ENCODE measurements around the gene RAI14.

Gene RAI14

GRCh38 chr5:34817558-34818351 lies 161.6 kb downstream of the RAI14 start:
- CTCF ChIA-PET, result interaction anchor here (1.0 to 2.2 kb wide), 3 partner anchors 9 to 11 kb away, joined by 3 to 10 read pairs (median 3); no protein-coding TSS in a partner anchor
- no peak for TF ChIP-seq CTCF (IDR thresholded peaks at IDR 0.05; ENCODE audit: control extremely low read depth, extremely low read depth, low read depth, missing control alignments)
- POLR2A ChIA-PET, result no interaction called here
- no peak for DNase-seq (ENCODE audit: extremely low spot score)

- CTCF ChIA-PET, result interaction anchor here (2.2 kb wide), 1 partner anchor 10 kb away, joined by 10 read pairs; no protein-coding TSS in a partner anchor
- no peak for TF ChIP-seq CTCF (IDR thresholded peaks at IDR 0.05; ENCODE audit: control extremely low read depth, extremely low read depth, low read depth, missing control alignments)
- no peak for DNase-seq (ENCODE audit: extremely low spot score)
- POLR2A ChIA-PET, result no interaction called here
Observed at GRCh38 chr5:34818717-34819116, 162.6 kb downstream of the RAI14 start.

DNA sequence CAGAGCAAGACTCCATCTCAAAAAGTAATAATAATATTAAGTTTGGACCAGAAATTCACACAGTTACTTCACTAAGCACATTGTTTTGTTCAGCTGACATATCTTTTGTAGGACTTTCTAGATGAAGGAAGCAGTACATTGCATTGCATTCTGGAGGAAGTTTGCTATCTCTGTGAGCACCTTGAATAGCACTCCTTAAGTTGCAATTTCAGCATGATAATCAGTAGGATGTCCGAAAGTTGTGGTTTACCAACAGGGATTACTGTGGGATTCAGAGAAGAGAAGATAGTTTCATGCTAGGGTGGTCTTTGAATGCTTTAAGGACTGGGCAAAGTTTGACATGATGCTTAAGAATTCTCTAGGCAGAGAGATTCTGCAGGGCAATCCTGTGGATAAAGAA lies 164.5 kb downstream of the RAI14 start:
- ChIA-PET CTCF (interaction anchor here (2.4 kb wide), 1 partner anchor 14 kb away, joined by 5 read pairs; no protein-coding TSS in a partner anchor), POLR2A (no interaction called here)
- DNase-seq (ENCODE audit: extremely low spot score), result no peak
- TF ChIP-seq CTCF (IDR thresholded peaks at IDR 0.05; ENCODE audit: control extremely low read depth, extremely low read depth, low read depth, missing control alignments), result no peak

DNA sequence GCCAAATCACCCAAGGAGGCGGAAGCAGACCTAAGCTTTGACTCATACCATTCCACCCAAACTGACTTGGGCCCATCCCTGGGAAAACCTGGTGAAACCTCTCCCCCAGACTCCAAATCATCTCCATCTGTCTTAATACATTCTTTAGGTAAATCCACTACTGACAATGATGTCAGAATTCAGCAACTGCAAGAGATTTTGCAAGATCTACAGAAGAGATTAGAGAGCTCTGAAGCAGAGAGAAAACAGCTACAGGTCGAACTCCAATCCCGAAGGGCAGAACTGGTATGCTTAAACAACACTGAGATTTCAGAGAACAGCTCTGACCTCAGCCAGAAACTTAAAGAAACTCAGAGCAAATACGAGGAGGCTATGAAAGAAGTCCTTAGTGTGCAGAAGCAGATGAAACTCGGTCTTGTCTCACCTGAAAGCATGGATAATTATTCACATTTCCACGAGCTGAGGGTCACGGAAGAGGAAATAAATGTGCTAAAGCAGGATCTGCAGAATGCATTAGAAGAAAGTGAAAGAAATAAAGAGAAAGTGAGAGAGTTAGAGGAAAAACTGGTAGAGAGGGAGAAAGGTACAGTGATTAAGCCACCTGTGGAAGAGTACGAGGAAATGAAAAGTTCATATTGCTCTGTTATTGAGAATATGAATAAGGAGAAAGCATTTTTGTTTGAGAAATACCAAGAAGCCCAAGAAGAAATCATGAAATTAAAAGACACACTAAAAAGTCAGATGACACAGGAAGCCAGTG lies 167.0 kb downstream of the RAI14 start:
- TF ChIP-seq CTCF (IDR thresholded peaks at IDR 0.05; ENCODE audit: control extremely low read depth, extremely low read depth, low read depth, missing control alignments), result no peak
- CTCF ChIA-PET, result interaction anchor here (0.9 to 2.4 kb wide), 8 partner anchors 9 to 197 kb away, joined by 3 to 6 read pairs (median 4); no protein-coding TSS in a partner anchor

GRCh38 chr5:34826347-34826746 lies 170.2 kb downstream of the RAI14 start:
- no peak for TF ChIP-seq CTCF (IDR thresholded peaks at IDR 0.05; ENCODE audit: control extremely low read depth, extremely low read depth, low read depth, missing control alignments)
- CTCF ChIA-PET, result interaction anchor here (1.3 to 3.8 kb wide), 2 partner anchors 10 to 21 kb away, joined by 3 to 22 read pairs; no protein-coding TSS in a partner anchor
- POLR2A ChIA-PET, result no interaction called here
- DNase-seq (ENCODE audit: extremely low spot score), result no peak

More for the DNA sequence above, 167.0 kb downstream of the RAI14 start:
- no peak for DNase-seq (ENCODE audit: extremely low spot score)
- POLR2A ChIA-PET, result no interaction called here

Data from GM10248 (cell line).